HG03439 (cell line): ENCODE results near the gene EFCAB6.

Experiments used
- ATAC-seq: cut with Tn5 transposase; IDR thresholded peaks from one replicate; pipeline ENCODE4 v1.9.1; 2021; ENCODE audit warnings: mild to moderate bottlenecking, moderate library complexity; ENCODE audit not compliant: unreplicated experiment

EFCAB6 gene

GRCh38 chr22:43488031-43488866 is 323.9 kb downstream of the EFCAB6 start:
- no peak for ATAC-seq

- ATAC-seq: no peak
Observed at GRCh38 chr22:43487311-43488030, 324.6 kb downstream of the EFCAB6 start.

GRCh38 chr22:43485502-43486089 is 326.5 kb downstream of the EFCAB6 start:
- no peak for ATAC-seq

- no peak for ATAC-seq
Observed at GRCh38 chr22:43484227-43484626, 327.9 kb downstream of the EFCAB6 start.

- no peak for ATAC-seq
Observed at GRCh38 chr22:43483669-43484068, 328.4 kb downstream of the EFCAB6 start.

- no peak for ATAC-seq
Observed at GRCh38 chr22:43483266-43483665, 328.8 kb downstream of the EFCAB6 start.

- ATAC-seq: no peak
Observed at GRCh38 chr22:43482318-43482625, 329.8 kb downstream of the EFCAB6 start.

- ATAC-seq: no peak
Observed at GRCh38 chr22:43481568-43482317, 330.4 kb downstream of the EFCAB6 start.

GRCh38 chr22:43479962-43480361 is 332.1 kb downstream of the EFCAB6 start:
- no peak for ATAC-seq

GRCh38 chr22:43479301-43479950 is 332.7 kb downstream of the EFCAB6 start:
- ATAC-seq: no peak
